ENCODE results near the gene DDX11.
"Not testable (repeated sequence)": the region's sequence is repeated elsewhere in the genome, so short reads cannot be mapped to it uniquely, and the experiment has no call there.

DNA sequence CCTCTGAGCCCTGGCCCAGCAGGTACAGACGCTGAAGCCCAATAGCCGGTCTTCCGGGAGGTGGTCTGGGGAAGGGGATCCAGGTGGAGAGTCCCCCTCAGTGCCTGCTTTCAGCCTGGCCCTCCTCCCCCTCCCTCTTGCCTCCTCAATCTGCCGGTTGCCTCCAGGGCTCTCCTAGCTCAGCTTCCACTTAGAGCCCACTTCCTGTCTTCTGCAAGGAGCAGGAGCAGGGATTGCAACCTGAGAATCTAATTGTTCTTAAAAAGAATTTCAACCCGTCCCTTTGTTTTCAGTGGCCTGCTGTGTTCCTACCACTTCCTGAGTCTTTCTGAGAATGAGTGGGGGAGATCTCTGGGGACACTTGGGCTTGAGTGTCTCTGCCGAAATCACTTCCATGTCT lies 6.6 kb downstream of the DDX11 start:
- not testable (repeated sequence) for TF ChIP-seq POLR2AphosphoS5 (IDR thresholded peaks at IDR 0.05; ENCODE audit: low read depth); EZH2phosphoT487 (IDR thresholded peaks at IDR 0.05; ENCODE audit: unreplicated experiment); CREB1 (CRISPR knock-in tag; IDR thresholded peaks at IDR 0.05; ENCODE audit: low read depth); EZH2 (IDR thresholded peaks at IDR 0.05; ENCODE audit: low read depth, unreplicated experiment); ZNF114 (CRISPR knock-in tag; IDR thresholded peaks at IDR 0.05); NANOG (IDR thresholded peaks at IDR 0.05; ENCODE audit: borderline replicate concordance)
- TF ChIP-seq, protein P1, sequence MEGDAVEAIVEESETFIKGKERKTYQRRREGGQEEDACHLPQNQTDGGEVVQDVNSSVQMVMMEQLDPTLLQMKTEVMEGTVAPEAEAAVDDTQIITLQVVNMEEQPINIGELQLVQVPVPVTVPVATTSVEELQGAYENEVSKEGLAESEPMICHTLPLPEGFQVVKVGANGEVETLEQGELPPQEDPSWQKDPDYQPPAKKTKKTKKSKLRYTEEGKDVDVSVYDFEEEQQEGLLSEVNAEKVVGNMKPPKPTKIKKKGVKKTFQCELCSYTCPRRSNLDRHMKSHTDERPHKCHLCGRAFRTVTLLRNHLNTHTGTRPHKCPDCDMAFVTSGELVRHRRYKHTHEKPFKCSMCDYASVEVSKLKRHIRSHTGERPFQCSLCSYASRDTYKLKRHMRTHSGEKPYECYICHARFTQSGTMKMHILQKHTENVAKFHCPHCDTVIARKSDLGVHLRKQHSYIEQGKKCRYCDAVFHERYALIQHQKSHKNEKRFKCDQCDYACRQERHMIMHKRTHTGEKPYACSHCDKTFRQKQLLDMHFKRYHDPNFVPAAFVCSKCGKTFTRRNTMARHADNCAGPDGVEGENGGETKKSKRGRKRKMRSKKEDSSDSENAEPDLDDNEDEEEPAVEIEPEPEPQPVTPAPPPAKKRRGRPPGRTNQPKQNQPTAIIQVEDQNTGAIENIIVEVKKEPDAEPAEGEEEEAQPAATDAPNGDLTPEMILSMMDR (conservative IDR thresholded peaks at IDR 0.05; ENCODE audit: low read depth in 2 of 2) = not testable (repeated sequence)
- TF ChIP-seq, protein P2, sequence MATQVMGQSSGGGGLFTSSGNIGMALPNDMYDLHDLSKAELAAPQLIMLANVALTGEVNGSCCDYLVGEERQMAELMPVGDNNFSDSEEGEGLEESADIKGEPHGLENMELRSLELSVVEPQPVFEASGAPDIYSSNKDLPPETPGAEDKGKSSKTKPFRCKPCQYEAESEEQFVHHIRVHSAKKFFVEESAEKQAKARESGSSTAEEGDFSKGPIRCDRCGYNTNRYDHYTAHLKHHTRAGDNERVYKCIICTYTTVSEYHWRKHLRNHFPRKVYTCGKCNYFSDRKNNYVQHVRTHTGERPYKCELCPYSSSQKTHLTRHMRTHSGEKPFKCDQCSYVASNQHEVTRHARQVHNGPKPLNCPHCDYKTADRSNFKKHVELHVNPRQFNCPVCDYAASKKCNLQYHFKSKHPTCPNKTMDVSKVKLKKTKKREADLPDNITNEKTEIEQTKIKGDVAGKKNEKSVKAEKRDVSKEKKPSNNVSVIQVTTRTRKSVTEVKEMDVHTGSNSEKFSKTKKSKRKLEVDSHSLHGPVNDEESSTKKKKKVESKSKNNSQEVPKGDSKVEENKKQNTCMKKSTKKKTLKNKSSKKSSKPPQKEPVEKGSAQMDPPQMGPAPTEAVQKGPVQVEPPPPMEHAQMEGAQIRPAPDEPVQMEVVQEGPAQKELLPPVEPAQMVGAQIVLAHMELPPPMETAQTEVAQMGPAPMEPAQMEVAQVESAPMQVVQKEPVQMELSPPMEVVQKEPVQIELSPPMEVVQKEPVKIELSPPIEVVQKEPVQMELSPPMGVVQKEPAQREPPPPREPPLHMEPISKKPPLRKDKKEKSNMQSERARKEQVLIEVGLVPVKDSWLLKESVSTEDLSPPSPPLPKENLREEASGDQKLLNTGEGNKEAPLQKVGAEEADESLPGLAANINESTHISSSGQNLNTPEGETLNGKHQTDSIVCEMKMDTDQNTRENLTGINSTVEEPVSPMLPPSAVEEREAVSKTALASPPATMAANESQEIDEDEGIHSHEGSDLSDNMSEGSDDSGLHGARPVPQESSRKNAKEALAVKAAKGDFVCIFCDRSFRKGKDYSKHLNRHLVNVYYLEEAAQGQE (IDR thresholded peaks at IDR 0.05; ENCODE audit: unreplicated experiment) = not testable (repeated sequence)

Measured in GM23338 (cell line).